Dorsolateral prefrontal cortex (tissue), 118 donors: ENCODE data around the gene LRRC30. TPM values are rescaled to one million over a fixed set of nuclear protein-coding genes. Genes with fewer than 3 reads are reported as not detected.

Experiments
- total RNA-seq, 120 experiments: library from RNA; stranded (reverse); gene quantifications; one replicate each; pipeline versions ENCODE4 v1.2.3 to v1.2.4, GENCODE V29; 2022

LRRC30 gene
- total RNA-seq, 120 experiments from 2014 or later = not detected

Other genes with a start within 250 kb of the LRRC30 start
- gene LAMA1, start 113.3 kb upstream of the LRRC30 start, total RNA-seq = 10 to 100 TPM in 16 of 120 experiments, 1 to 10 TPM in 104; 2.0 to 25.4 (median 6.1) TPM